T-helper 2 cell treated with Interferon-gamma antibody and Interleukin-4, amounts not matched to agents 5 μg/mL and 100 μg/mL, for 36 hours (primary cell): ENCODE results near the gene DLEC1.

Experiments
- DNase-seq: peaks from one replicate; pipeline ENCODE4 v3.0.0; 2021; ENCODE audit warnings: low spot score
- H3K27ac Mint-ChIP-seq: one replicate; pipeline ENCODE4 v1.8.0; 2021; ENCODE audit warnings: mild to moderate bottlenecking, mixed read lengths
- H3K27me3 Mint-ChIP-seq: one replicate; pipeline ENCODE4 v1.8.0; 2021; ENCODE audit warnings: low read depth, mixed read lengths
- H3K36me3 Mint-ChIP-seq: one replicate; pipeline ENCODE4 v1.8.0; 2021; ENCODE audit warnings: low read depth, mixed read lengths
- H3K4me1 Mint-ChIP-seq: one replicate; pipeline ENCODE4 v1.8.0; 2021; ENCODE audit warnings: low read depth, mixed read lengths
- H3K4me3 Mint-ChIP-seq: one replicate; pipeline ENCODE4 v1.8.0; 2022; ENCODE audit warnings: mild to moderate bottlenecking, moderate library complexity, mixed read lengths
- H3K9me3 Mint-ChIP-seq: one replicate; pipeline ENCODE4 v1.8.0; 2021; ENCODE audit warnings: mixed read lengths

The DLEC1 gene

DNA sequence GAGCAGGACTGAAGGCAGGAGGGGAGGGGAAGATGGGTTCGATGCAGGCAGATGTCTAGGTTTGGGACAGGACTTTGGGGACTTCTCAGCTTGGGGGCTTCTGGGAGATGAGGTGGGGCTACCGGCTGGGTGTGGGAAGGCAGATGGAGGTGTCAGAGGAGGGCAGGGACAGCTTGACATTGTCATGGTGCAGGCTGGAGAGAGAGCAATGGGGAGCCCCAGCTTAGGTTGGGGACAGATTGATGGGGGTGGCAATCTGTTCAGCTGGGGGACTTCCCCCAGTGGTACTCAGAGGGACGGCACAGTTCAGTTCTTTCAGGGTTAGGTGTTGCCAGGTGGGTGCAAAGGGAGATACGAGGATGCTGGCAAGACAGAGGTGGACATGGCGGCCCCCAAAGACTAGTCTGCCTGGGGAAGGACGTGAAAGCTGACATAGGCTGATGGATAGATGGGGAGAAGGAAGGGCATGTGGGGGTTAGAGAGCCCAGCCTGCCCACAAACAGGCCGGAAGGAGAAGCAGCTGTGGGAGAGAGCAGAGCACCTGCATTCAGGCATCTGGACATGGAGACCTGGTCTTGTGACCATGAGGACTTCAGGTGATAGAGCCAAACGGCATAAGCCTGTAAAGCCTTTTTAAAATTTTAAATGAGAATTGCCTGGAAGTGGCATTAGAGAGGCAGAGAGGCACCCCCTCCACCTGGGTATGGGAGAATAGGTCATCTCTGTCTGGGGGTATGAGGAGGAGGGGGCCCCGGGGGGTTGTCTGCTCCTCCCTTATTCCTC lies 76.8 kb downstream of the DLEC1 start:
- Mint-ChIP-seq H3K27me3 (no peaks in the 10 kb centered on the region), H3K4me3 (no peak overlapping the region), H3K36me3 (peaks cover 10% of the 10 kb centered on the region), H3K27ac (peak overlapping the region; percentile 14), H3K4me1 (peaks cover 3% of the 10 kb centered on the region), H3K9me3 (no peaks in the 10 kb centered on the region)
- no peak for DNase-seq

DNA sequence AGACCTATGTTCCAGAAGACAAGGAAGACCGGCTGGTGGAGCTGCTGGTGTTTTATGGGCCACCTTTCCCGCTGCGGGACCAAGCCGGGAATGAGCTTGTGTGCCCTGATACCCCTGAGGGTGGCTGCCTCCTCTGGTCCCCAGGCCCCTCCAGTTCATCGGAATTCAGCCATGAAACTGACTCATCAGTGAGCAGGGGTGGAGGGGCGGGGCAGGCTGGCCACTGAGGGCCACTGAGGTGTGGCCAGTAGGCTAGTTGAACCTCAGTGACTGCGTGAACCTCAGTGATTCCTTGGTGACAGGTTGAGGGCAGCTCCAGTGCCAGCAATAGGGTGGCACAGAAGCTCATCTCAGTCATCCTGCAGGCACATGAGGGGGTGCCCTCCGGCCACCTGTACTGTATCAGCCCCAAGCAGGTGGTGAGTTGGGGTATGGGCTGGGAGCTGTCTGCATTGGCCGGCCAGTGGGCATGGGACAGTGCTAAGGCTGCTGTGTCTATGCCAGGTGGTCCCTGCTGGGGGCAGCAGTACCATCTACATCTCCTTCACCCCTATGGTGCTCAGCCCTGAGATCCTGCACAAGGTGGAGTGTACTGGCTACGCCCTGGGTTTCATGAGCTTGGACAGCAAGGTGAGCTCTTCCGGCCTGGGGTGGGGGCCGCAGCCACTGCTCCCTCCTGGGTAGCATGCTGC lies 77.6 kb downstream of the DLEC1 start:
- H3K4me1 Mint-ChIP-seq = peaks cover 3% of the 10 kb centered on the region
- peaks cover 10% of the 10 kb centered on the region for H3K36me3 Mint-ChIP-seq
- H3K27ac Mint-ChIP-seq = no peak overlapping the region
- no peaks in the 10 kb centered on the region for H3K9me3 Mint-ChIP-seq
- no peaks in the 10 kb centered on the region for H3K27me3 Mint-ChIP-seq
- DNase-seq = no peak
- no peak overlapping the region for H3K4me3 Mint-ChIP-seq

- Mint-ChIP-seq H3K27me3 (no peaks in the 10 kb centered on the region), H3K27ac (no peak overlapping the region), H3K36me3 (peaks cover 10% of the 10 kb centered on the region), H3K4me3 (no peak overlapping the region), H3K4me1 (peaks cover 3% of the 10 kb centered on the region), H3K9me3 (no peaks in the 10 kb centered on the region)
- no peak for DNase-seq
These were observed 78.2 kb downstream of the DLEC1 start for GRCh38 chr3:38117163-38117716.

- Mint-ChIP-seq H3K27me3 (no peaks in the 10 kb centered on the region), H3K9me3 (no peaks in the 10 kb centered on the region), H3K4me3 (no peak overlapping the region), H3K36me3 (peaks cover 13% of the 10 kb centered on the region), H3K4me1 (peaks cover 5% of the 10 kb centered on the region), H3K27ac (peak overlapping the region; percentile 31)
- peak; percentile 63 for DNase-seq
These were observed 78.9 kb downstream of the DLEC1 start for GRCh38 chr3:38117748-38118420.

DNA sequence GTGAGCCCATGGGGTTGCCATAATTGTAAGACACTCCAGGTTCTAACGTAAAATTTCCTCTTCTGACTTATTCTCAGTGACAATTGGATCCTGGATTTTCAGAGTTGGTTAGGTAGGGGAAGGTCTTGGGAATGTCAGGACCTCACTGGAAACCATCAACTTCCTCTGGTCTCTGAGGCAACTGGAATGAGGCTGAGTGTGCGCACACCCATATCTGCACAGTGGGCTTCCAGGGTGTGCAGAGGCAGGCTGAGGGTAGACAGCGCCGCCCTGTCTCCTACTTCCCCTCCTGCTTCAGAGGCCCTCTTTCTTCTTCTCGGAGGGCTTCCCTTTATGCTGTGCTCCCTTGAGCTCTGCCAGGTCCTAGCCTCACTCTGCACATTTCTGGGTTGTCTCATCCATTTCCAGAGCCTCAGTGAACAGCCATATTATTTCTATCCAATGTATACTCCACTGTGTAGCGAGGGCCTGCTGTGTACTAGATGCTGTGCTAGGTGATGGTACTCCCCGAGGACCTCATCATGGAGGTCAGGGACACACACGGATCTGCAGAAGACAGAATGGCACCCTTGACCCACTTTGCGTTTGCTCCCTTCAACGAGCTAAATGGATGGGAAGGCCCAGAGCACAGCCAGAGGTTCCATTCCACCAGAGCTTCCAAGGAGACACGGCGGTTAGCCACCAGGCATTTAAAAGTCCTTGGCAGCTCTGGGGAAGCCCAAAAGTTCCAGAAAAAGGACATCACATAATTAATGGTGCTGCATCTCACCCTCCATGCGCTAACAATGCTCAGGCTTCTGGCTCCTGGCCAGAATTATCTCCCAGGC lies 79.6 kb downstream of the DLEC1 start:
- Mint-ChIP-seq H3K4me1 (peaks cover 5% of the 10 kb centered on the region), H3K27me3 (no peaks in the 10 kb centered on the region), H3K36me3 (peaks cover 17% of the 10 kb centered on the region), H3K27ac (no peak overlapping the region), H3K9me3 (no peaks in the 10 kb centered on the region), H3K4me3 (no peak overlapping the region)
- DNase-seq = no peak

- Mint-ChIP-seq H3K27ac (no peak overlapping the region), H3K4me1 (peaks cover 5% of the 10 kb centered on the region), H3K9me3 (no peaks in the 10 kb centered on the region), H3K4me3 (no peak overlapping the region), H3K27me3 (no peaks in the 10 kb centered on the region), H3K36me3 (peaks cover 21% of the 10 kb centered on the region)
- no peak for DNase-seq
These were observed 80.2 kb downstream of the DLEC1 start for GRCh38 chr3:38119248-38119544.

- Mint-ChIP-seq H3K4me3 (no peak overlapping the region), H3K9me3 (no peaks in the 10 kb centered on the region), H3K36me3 (peaks cover 27% of the 10 kb centered on the region), H3K27ac (no peak overlapping the region), H3K4me1 (peaks cover 5% of the 10 kb centered on the region), H3K27me3 (no peaks in the 10 kb centered on the region)
- no peak for DNase-seq
These were observed 81.0 kb downstream of the DLEC1 start for GRCh38 chr3:38119821-38120692.

- Mint-ChIP-seq H3K36me3 (peaks cover 35% of the 10 kb centered on the region), H3K4me3 (no peak overlapping the region), H3K27ac (no peak overlapping the region), H3K4me1 (peaks cover 5% of the 10 kb centered on the region), H3K9me3 (no peaks in the 10 kb centered on the region), H3K27me3 (no peaks in the 10 kb centered on the region)
- no peak for DNase-seq
These were observed 81.9 kb downstream of the DLEC1 start for GRCh38 chr3:38120693-38121450.

- H3K4me1 Mint-ChIP-seq = peaks cover 5% of the 10 kb centered on the region
- H3K27me3 Mint-ChIP-seq = no peaks in the 10 kb centered on the region
- H3K4me3 Mint-ChIP-seq = no peak overlapping the region
- no peaks in the 10 kb centered on the region for H3K9me3 Mint-ChIP-seq
- H3K36me3 Mint-ChIP-seq = peaks cover 38% of the 10 kb centered on the region
- no peak for DNase-seq
- H3K27ac Mint-ChIP-seq = no peak overlapping the region
These were observed 82.4 kb downstream of the DLEC1 start for GRCh38 chr3:38121451-38121831.

DNA sequence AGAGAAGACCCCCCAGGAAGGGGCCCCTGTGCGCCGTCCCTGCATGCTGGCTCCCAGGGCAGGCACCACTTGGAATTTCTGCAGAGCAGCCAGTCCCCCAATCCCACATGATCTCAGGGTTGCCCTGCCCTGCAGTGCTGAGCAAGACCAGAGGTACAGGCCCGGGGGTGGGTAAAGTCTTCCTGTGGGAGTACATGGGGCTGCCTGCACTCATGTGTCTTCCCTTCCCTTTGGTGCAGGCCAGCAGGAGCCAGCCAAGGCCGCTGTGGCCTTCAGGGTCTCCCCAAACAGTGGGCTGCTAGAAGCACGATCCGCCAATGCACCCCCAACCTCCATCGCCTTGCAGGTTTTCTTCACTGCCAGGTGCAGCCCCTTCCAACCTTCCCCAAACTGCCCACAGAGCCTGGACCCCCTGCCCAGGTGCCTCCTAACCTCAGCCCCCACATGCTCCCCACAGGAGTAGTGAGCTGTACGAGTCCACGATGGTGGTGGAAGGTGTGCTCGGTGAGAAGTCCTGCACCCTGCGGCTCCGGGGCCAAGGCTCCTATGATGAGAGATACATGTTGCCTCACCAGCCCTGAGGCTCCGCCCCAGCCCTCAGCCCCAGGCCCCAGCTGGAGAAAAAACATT lies 82.9 kb downstream of the DLEC1 start:
- no peak overlapping the region for H3K4me3 Mint-ChIP-seq
- H3K27ac Mint-ChIP-seq = no peak overlapping the region
- H3K9me3 Mint-ChIP-seq = no peaks in the 10 kb centered on the region
- H3K27me3 Mint-ChIP-seq = no peaks in the 10 kb centered on the region
- peaks cover 42% of the 10 kb centered on the region for H3K36me3 Mint-ChIP-seq
- H3K4me1 Mint-ChIP-seq = peaks cover 5% of the 10 kb centered on the region
- no peak for DNase-seq

- Mint-ChIP-seq H3K36me3 (peaks cover 51% of the 10 kb centered on the region), H3K27me3 (no peaks in the 10 kb centered on the region), H3K27ac (no peak overlapping the region), H3K4me3 (no peak overlapping the region), H3K9me3 (no peaks in the 10 kb centered on the region), H3K4me1 (peaks cover 5% of the 10 kb centered on the region)
- DNase-seq = no peak
These were observed 83.8 kb downstream of the DLEC1 start for GRCh38 chr3:38122712-38123290.
